ENCODE measurements around the gene DSCAML1.
"Not testable (repeated sequence)": the region's sequence is repeated elsewhere in the genome, so short reads cannot be mapped to it uniquely, and the experiment has no call there.

DSCAML1 gene

GRCh38 chr11:117457835-117458234 is 339.2 kb downstream of the DSCAML1 start:
- Histone ChIP-seq H3K9me3 (ENCODE audit: severe bottlenecking) (peaks cover 7% of the 10 kb centered on the region), H3K27ac (peak overlapping the region; percentile 84), H3K27me3 (ENCODE audit: insufficient read depth, low read depth, severe bottlenecking) (no peaks in the 10 kb centered on the region), H3K36me3 (no peaks in the 10 kb centered on the region), H3K4me3 (ENCODE audit: low read depth, low read length) (no peak overlapping the region)
- DNase-seq, result no peak
- TF ChIP-seq CTCF (IDR thresholded peaks at IDR 0.05; ENCODE audit: low read depth, low read length), result no peak

- peak; percentile 88 for DNase-seq
- TF ChIP-seq CTCF (IDR thresholded peaks at IDR 0.05; ENCODE audit: low read depth, low read length), result no peak
- Histone ChIP-seq H3K4me3 (ENCODE audit: low read depth, low read length) (no peak overlapping the region), H3K27me3 (ENCODE audit: insufficient read depth, low read depth, severe bottlenecking) (no peaks in the 10 kb centered on the region), H3K9me3 (ENCODE audit: severe bottlenecking) (peaks cover 7% of the 10 kb centered on the region), H3K27ac (peak overlapping the region; percentile 84), H3K36me3 (no peaks in the 10 kb centered on the region)
These were observed 339.8 kb downstream of the DSCAML1 start for GRCh38 chr11:117457031-117457785.

GRCh38 chr11:117456721-117457029 is 340.3 kb downstream of the DSCAML1 start:
- not testable (repeated sequence) for H3K36me3 ChIP-seq; H3K27me3 ChIP-seq (ENCODE audit: insufficient read depth, low read depth, severe bottlenecking); H3K9me3 ChIP-seq (ENCODE audit: severe bottlenecking); DNase-seq; H3K4me3 ChIP-seq (ENCODE audit: low read depth, low read length)
- H3K27ac ChIP-seq, result peak overlapping the region; percentile 84

GRCh38 chr11:117456027-117456720 is 340.8 kb downstream of the DSCAML1 start:
- no peak for TF ChIP-seq CTCF (IDR thresholded peaks at IDR 0.05; ENCODE audit: low read depth, low read length)

DNA sequence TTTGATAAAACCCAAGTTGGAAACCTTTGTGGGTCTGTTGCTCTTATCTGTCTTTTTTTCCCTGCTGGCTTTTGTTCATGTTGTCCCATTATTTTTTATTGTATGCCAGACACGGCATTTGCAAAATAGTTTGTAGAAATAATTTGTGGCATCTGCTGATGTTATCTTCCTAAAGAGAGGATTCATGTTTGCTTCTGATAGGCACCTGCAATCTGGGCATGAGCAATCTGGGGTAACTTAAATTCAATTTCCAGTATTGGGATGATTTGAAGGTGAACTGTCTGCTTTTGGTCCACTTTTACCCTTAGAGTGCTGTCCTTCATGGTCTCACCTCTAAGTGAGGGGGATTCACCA is 342.5 kb downstream of the DSCAML1 start:
- TF ChIP-seq CTCF (IDR thresholded peaks at IDR 0.05; ENCODE audit: low read depth, low read length), result no peak
- Histone ChIP-seq H3K36me3 (no peaks in the 10 kb centered on the region), H3K27me3 (ENCODE audit: insufficient read depth, low read depth, severe bottlenecking) (no peaks in the 10 kb centered on the region), H3K4me3 (ENCODE audit: low read depth, low read length) (no peak overlapping the region), H3K27ac (no peak overlapping the region), H3K9me3 (ENCODE audit: severe bottlenecking) (peaks cover 7% of the 10 kb centered on the region)
- no peak for DNase-seq

More at GRCh38 chr11:117456027-117456720, 340.8 kb downstream of the DSCAML1 start:
- Histone ChIP-seq H3K27me3 (ENCODE audit: insufficient read depth, low read depth, severe bottlenecking) (no peaks in the 10 kb centered on the region), H3K4me3 (ENCODE audit: low read depth, low read length) (no peak overlapping the region), H3K27ac (no peak overlapping the region), H3K36me3 (no peaks in the 10 kb centered on the region), H3K9me3 (ENCODE audit: severe bottlenecking) (peaks cover 7% of the 10 kb centered on the region)
- no peak for DNase-seq

DNA sequence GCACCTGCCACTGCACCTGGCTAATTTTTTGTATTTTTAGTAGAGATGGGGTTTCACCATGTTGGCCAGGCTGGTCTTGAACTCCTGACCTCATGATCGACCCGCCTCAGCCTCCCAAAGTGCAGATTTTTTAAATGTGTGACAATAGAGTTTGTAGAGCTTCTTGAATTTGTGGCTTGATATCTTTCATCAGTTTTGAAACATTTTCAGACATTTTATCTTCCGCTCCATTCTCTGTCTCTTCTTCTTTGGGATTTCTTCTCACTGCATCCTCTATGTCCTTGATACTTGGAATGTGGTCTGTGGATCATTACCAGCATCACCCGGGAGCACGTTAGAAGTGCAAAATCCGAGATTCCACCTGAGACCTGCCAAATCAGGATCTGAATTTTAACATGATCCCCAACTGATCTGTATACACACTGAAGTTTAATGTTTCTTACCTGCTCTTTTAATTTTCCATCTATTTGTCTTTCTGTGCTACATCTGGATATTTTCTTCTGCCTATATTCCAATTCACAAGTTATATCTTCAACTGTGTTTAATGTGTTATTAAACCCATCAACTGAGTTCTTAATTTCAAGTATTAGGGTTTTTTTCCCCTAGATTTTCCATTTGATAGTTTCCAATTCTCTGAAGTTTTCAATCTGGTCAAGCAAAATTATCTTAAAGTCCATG is 343.0 kb downstream of the DSCAML1 start:
- Histone ChIP-seq H3K27me3 (ENCODE audit: insufficient read depth, low read depth, severe bottlenecking) (no peaks in the 10 kb centered on the region), H3K9me3 (ENCODE audit: severe bottlenecking) (peaks cover 7% of the 10 kb centered on the region), H3K4me3 (ENCODE audit: low read depth, low read length) (no peak overlapping the region), H3K36me3 (no peaks in the 10 kb centered on the region), H3K27ac (no peak overlapping the region)
- DNase-seq, result no peak
- no peak for TF ChIP-seq CTCF (IDR thresholded peaks at IDR 0.05; ENCODE audit: low read depth, low read length)

Measured in WERI-Rb-1 (cell line).